H9 (cell line): ENCODE measurements around the gene ATP8A2. TPM values are rescaled to one million over a fixed set of nuclear protein-coding genes. Genes with fewer than 3 reads are reported as not detected.

Experiments
- DNase-seq: peaks from one replicate; pipeline ENCODE4 v3.0.0-alpha.2; 2017
- H2AFZ ChIP-seq: one replicate; pipeline ENCODE4 v1.6.1; 2013; ENCODE audit warnings: mild to moderate bottlenecking, low read length, control low read depth, moderate library complexity
- H2AK5ac ChIP-seq: 2 replicates; pipeline ENCODE4 v1.6.1; 2013; ENCODE audit warnings: low read length, control low read depth, mixed read lengths; ENCODE audit not compliant: insufficient read length
- H2BK120ac ChIP-seq: one replicate; pipeline ENCODE4 v1.6.1; 2013; ENCODE audit warnings: low read depth, mild to moderate bottlenecking, low read length, control low read depth, inconsistent platforms; ENCODE audit not compliant: poor library complexity, severe bottlenecking
- H2BK12ac ChIP-seq: 2 replicates; pipeline ENCODE4 v1.6.1; 2013; ENCODE audit warnings: low read length, control low read depth, mixed read lengths, low read depth; ENCODE audit not compliant: insufficient read length
- H2BK15ac ChIP-seq: 2 replicates; pipeline ENCODE4 v1.6.1; 2013; ENCODE audit warnings: low read depth, low read length, control low read depth
- H2BK20ac ChIP-seq: one replicate; pipeline ENCODE4 v1.6.1; 2013; ENCODE audit warnings: low read depth, mild to moderate bottlenecking, low read length, control low read depth, inconsistent platforms; ENCODE audit not compliant: poor library complexity, severe bottlenecking
- H2BK5ac ChIP-seq: 2 replicates; pipeline ENCODE4 v1.6.1; 2013; ENCODE audit warnings: low read length, control low read depth, mixed read lengths; ENCODE audit not compliant: insufficient read length
- H3K14ac ChIP-seq: 2 replicates; pipeline ENCODE4 v1.6.1; 2013; ENCODE audit warnings: low read length, control low read depth; ENCODE audit not compliant: insufficient read depth
- H3K18ac ChIP-seq: 2 replicates; pipeline ENCODE4 v1.6.1; 2013; ENCODE audit warnings: low read depth, mild to moderate bottlenecking, mixed read lengths, low read length, control low read depth; ENCODE audit not compliant: insufficient read length
- H3K23ac ChIP-seq: 2 replicates; pipeline ENCODE4 v1.6.1; 2013; ENCODE audit warnings: low read length, control low read depth, mixed read lengths, low read depth; ENCODE audit not compliant: insufficient read length
- H3K23me2 ChIP-seq: 2 replicates; pipeline ENCODE4 v1.6.1; 2013; ENCODE audit warnings: low read depth, mild to moderate bottlenecking, mixed read lengths, low read length, control low read depth; ENCODE audit not compliant: insufficient read length, poor library complexity, severe bottlenecking
- H3K27ac ChIP-seq: 2 replicates; pipeline ENCODE4 v1.5.1; 2013; ENCODE audit warnings: low read length, control low read depth, mixed read lengths, low read depth; ENCODE audit not compliant: insufficient read length
- H3K27me3 ChIP-seq: 2 replicates; pipeline ENCODE4 v1.6.1; 2013; ENCODE audit warnings: low read length, control low read depth, inconsistent platforms; ENCODE audit not compliant: insufficient read depth
- H3K4ac ChIP-seq: 2 replicates; pipeline ENCODE4 v1.6.1; 2013; ENCODE audit warnings: low read depth, mild to moderate bottlenecking, control low read depth, inconsistent platforms, low read length, moderate library complexity
- H3K4me1 ChIP-seq: 2 replicates; pipeline ENCODE4 v1.6.1; 2013; ENCODE audit warnings: low read length, control low read depth, inconsistent platforms; ENCODE audit not compliant: insufficient read depth
- H3K4me2 ChIP-seq: 2 replicates; pipeline ENCODE4 v1.6.1; 2013; ENCODE audit warnings: low read length, control low read depth, mixed read lengths; ENCODE audit not compliant: insufficient read length, insufficient read depth
- H3K56ac ChIP-seq: 2 replicates; pipeline ENCODE4 v1.6.1; 2013; ENCODE audit warnings: low read depth, mild to moderate bottlenecking, mixed read lengths, low read length, control low read depth; ENCODE audit not compliant: insufficient read length
- H3K79me1 ChIP-seq: 2 replicates; pipeline ENCODE4 v1.6.1; 2013; ENCODE audit warnings: low read depth, mild to moderate bottlenecking, moderate library complexity, low read length, control low read depth, inconsistent platforms; ENCODE audit not compliant: insufficient read depth, poor library complexity, severe bottlenecking
- H3K79me2 ChIP-seq: 2 replicates; pipeline ENCODE4 v1.6.1; 2013; ENCODE audit warnings: low read length, control low read depth, inconsistent platforms; ENCODE audit not compliant: insufficient read depth
- H3K9ac ChIP-seq: 2 replicates; pipeline ENCODE4 v1.6.1; 2013; ENCODE audit warnings: low read length, control low read depth, mixed read lengths; ENCODE audit not compliant: insufficient read length; ENCODE audit errors: extremely low read depth
- H3K9me3 ChIP-seq: one replicate; pipeline ENCODE4 v1.6.1; 2013; ENCODE audit warnings: low read depth, low read length, inconsistent platforms; ENCODE audit not compliant: control insufficient read depth
- H3T11ph ChIP-seq: one replicate; pipeline ENCODE4 v1.6.1; 2013; ENCODE audit warnings: mild to moderate bottlenecking, low read length, control low read depth, inconsistent platforms
- H4K20me1 ChIP-seq: one replicate; pipeline ENCODE4 v1.6.1; 2013; ENCODE audit not compliant: control insufficient read depth, insufficient read length, insufficient read depth
- H4K5ac ChIP-seq: 2 replicates; pipeline ENCODE4 v1.6.1; 2013; ENCODE audit warnings: low read depth, mild to moderate bottlenecking, mixed read lengths, low read length, control low read depth; ENCODE audit not compliant: insufficient read length
- H4K8ac ChIP-seq: replicated peaks from 2 replicates; pipeline ENCODE4 v1.6.1; 2013; ENCODE audit warnings: low read length, control low read depth, mixed read lengths, low read depth; ENCODE audit not compliant: insufficient read length
- H4K91ac ChIP-seq: 2 replicates; pipeline ENCODE4 v1.6.1; 2013; ENCODE audit warnings: low read depth, mild to moderate bottlenecking, moderate library complexity, mixed read lengths, low read length, control low read depth; ENCODE audit not compliant: insufficient read length
- H3K27ac Mint-ChIP-seq, 3 experiments: 2 replicates in 2 of 3; 3 replicates in 1 of 3; pipeline ENCODE4 v1.8.0; 2020 to 2021; ENCODE audit warnings: mixed read lengths in 3 of 3, mild to moderate bottlenecking in 1 of 3, moderate library complexity in 1 of 3
- H3K27me3 Mint-ChIP-seq: 2 replicates; pipeline ENCODE4 v1.8.0; 2021; ENCODE audit warnings: low read depth, mild to moderate bottlenecking, moderate library complexity, mixed read lengths
- H3K36me3 Mint-ChIP-seq, 3 experiments: 2 replicates in 2 of 3; 3 replicates in 1 of 3; pipeline ENCODE4 v1.8.0; 2020 to 2021; ENCODE audit warnings: low read depth in 3 of 3, mixed read lengths in 3 of 3; ENCODE audit not compliant: insufficient read depth in 1 of 3
- H3K4me1 Mint-ChIP-seq, 2 experiments: 2 replicates each; pipeline ENCODE4 v1.8.0; 2020; ENCODE audit warnings: mixed read lengths in 2 of 2
- H3K4me3 Mint-ChIP-seq, 2 experiments: 2 replicates in 1 of 2; 3 replicates in 1 of 2; pipeline ENCODE4 v1.8.0; 2020 to 2021; ENCODE audit warnings: mild to moderate bottlenecking in 2 of 2, mixed read lengths in 2 of 2, moderate library complexity in 1 of 2
- H3K9me3 Mint-ChIP-seq, 2 experiments: 2 replicates in 1 of 2; 3 replicates in 1 of 2; pipeline ENCODE4 v1.8.0; 2020; ENCODE audit warnings: mild to moderate bottlenecking in 2 of 2, mixed read lengths in 2 of 2, moderate library complexity in 1 of 2
- WGBS: extraction: QIAGEN DNeasy Blood & Tissue Kit; methylation state at CpG from one replicate; pipeline ENCODE4 v1.1.7; 2013; ENCODE audit warnings: missing lambda C conversion rate, low lambda C conversion rate, mixed read lengths; ENCODE audit not compliant: insufficient read length; ENCODE audit errors: extremely low coverage; 5-methylcytosine and 5-hydroxymethylcytosine counted together
- total RNA-seq: library from RNA; stranded (reverse); gene quantifications from 2 replicates; pipeline ENCODE4 v1.2.1, GENCODE V29; 2021
- TF ChIP-seq, protein P1 (sequence below): fragments of 200-600 bp; sonication (generic); conservative IDR thresholded peaks from 3 replicates; pipeline ENCODE4 v1.8.0; 2021; ENCODE audit warnings: antibody characterized with exemption, mild to moderate bottlenecking

Gene ATP8A2
- total RNA-seq, 1 experiment from 2014 or later, result 18.2 TPM

DNA sequence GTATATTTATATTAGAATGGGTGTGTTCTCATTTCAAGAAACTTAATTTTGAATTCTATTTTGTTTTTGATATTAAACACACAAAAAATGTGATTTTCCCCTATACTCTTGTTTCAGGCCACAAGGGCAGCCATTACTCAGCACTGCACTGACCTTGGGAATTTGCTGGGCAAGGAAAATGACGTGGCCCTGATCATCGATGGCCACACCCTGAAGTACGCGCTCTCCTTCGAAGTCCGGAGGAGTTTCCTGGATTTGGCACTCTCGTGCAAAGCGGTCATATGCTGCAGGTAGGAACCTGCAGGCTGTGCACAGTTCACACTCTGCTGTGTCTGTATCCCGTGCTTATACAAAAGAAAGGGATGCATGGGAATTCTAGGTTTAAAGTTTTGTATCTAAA lies 327.3 kb downstream of the ATP8A2 start:
- no peak overlapping the region for H3K4ac ChIP-seq
- no peak overlapping the region for H3K27ac ChIP-seq
- no CpG with 5 or more reads among the region's 9 CpGs for WGBS
- Mint-ChIP-seq H3K27me3 (no peaks in the 10 kb centered on the region), H3K9me3 (peaks cover 0 to 2% of the 10 kb centered on the region in 2 experiments; a peak in 2 of 5 replicates), H3K4me3 (no peak overlapping the region), H3K27ac (no peak overlapping the region), H3K36me3 (peaks cover 0 to 7% (median 0%) of the 10 kb centered on the region in 3 experiments; a peak in 1 of 7 replicates), H3K4me1 (peaks cover 7 to 10% of the 10 kb centered on the region in 2 experiments; a peak in 3 of 4 replicates)
- no peak overlapping the region for H4K5ac ChIP-seq
- H3K23me2 ChIP-seq, result no peaks in the 10 kb centered on the region
- H3K4me2 ChIP-seq, result no peak overlapping the region
- H3K27me3 ChIP-seq, result no peaks in the 10 kb centered on the region
- no peak overlapping the region for H2BK5ac ChIP-seq
- H2BK20ac ChIP-seq, result no peak overlapping the region
- H3K23ac ChIP-seq, result no peak overlapping the region
- no peak overlapping the region for H3K18ac ChIP-seq
- H3T11ph ChIP-seq, result no peak overlapping the region
- H2AK5ac ChIP-seq, result no peak overlapping the region
- H3K14ac ChIP-seq, result no peak overlapping the region; the same call in 1 of the 2 replicates
- no peak overlapping the region for H3K56ac ChIP-seq
- no peak for DNase-seq
- no peak overlapping the region for H4K91ac ChIP-seq
- peaks cover 4% of the 10 kb centered on the region for H3K4me1 ChIP-seq
- no peak overlapping the region for H3K9ac ChIP-seq
- TF ChIP-seq, protein P1, sequence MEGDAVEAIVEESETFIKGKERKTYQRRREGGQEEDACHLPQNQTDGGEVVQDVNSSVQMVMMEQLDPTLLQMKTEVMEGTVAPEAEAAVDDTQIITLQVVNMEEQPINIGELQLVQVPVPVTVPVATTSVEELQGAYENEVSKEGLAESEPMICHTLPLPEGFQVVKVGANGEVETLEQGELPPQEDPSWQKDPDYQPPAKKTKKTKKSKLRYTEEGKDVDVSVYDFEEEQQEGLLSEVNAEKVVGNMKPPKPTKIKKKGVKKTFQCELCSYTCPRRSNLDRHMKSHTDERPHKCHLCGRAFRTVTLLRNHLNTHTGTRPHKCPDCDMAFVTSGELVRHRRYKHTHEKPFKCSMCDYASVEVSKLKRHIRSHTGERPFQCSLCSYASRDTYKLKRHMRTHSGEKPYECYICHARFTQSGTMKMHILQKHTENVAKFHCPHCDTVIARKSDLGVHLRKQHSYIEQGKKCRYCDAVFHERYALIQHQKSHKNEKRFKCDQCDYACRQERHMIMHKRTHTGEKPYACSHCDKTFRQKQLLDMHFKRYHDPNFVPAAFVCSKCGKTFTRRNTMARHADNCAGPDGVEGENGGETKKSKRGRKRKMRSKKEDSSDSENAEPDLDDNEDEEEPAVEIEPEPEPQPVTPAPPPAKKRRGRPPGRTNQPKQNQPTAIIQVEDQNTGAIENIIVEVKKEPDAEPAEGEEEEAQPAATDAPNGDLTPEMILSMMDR, result no peak
- no peak overlapping the region for H2BK12ac ChIP-seq
- no peaks in the 10 kb centered on the region for H3K9me3 ChIP-seq
- H3K79me2 ChIP-seq, result no peaks in the 10 kb centered on the region
- H2BK15ac ChIP-seq, result no peak overlapping the region
- no peak overlapping the region for H2AFZ ChIP-seq
- no peaks in the 10 kb centered on the region for H4K20me1 ChIP-seq
- H3K79me1 ChIP-seq, result no peaks in the 10 kb centered on the region
- H4K8ac ChIP-seq, result no peak overlapping the region
- no peak overlapping the region for H2BK120ac ChIP-seq
